HG02623 (cell line): Measurements from ENCODE around the gene ZNF664.
"Not testable (repeated sequence)": the region's sequence is repeated elsewhere in the genome, so short reads cannot be mapped to it uniquely, and the experiment has no call there.

Experiments used
- ATAC-seq: cut with Tn5 transposase; IDR thresholded peaks from one replicate; pipeline ENCODE4 v1.9.1; 2021; ENCODE audit warnings: moderate library complexity; ENCODE audit not compliant: unreplicated experiment

Gene ZNF664

DNA sequence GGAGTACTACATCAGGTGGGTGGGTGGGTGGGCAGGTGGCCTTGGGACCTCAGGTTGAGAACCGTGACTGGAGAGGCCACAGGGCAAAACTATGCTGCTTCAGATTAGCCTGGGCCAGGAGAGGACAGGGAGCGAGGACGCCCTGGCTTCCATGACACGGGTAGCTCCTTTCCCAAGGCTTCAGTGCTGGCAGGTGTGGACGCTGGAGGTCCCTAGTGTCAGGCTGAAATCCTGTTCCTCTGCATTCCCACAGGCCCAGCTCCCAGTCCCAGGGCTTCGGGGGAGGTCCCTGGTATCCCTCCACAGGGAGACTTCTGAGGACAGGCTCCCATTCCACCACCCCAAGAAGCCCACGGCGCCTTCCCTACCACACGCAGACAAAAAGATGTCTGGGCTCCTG is 32.0 kb upstream of the ZNF664 start:
- ATAC-seq = no peak

DNA sequence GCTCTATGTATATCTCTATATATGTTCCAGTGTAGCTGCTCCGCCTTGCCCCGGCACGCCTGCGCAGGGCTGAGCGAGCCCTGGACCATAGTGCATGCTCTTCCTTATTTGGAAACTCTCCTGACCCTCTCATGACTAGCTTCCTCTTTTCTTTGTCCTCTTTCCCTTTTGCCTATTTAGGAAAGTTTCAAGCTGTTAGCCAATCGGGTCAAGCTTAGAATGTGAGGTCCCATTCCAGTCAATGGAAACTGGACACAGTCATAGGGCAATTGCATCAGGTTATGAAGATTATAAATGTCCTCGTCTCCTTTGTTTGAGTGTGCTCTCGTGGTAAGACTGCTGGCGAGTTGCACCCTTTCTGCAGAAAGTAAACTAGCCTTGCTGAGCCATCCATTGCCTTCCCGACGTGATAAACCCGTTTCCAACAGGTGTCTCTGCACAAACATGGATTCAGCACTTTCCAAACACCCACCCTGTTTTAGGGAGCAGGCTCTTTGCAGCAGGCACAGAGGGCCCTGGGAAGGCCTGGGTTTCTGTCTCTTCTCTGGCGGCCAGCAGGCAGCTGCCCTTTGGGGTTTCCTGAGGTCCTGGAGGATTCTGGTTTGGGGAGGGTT is 31.3 kb upstream of the ZNF664 start:
- no peak for ATAC-seq

GRCh38 chr12:123942238-123942653 is 30.8 kb upstream of the ZNF664 start:
- ATAC-seq = no peak

DNA sequence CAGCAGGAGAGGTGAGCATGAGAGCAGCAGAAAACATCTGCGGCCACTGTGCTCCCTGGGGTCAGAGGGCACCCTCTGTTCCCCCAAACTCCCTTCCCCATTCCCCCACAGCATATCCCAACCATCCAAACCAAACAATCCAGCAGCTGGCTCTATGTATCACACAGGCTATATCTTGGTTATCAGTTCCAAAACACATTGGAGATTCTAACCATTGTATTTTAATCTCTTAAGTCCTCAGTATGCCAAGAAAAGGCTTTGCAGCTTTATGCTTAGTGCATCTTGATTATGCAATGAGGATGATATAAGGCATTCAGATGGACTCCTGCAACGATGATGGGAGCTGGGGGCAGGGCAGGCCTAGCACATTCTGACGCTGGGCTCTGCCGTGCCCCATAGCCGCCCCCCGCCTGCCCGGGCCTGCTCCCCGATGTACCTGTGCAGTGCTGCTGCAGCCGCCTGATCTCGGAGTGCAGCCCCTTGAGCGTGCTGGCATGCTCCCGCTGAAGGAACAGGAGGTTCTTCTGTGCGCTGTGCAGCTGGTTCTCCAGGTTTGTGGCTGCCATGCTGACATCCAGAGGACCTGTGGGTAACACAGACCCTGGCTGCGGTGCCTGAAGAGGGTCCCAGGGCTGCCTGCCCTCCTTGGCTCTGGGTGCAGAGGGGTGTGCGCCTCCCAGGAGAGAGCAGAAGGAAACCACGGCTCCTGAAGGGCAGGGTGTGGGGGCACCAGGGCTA is 29.9 kb upstream of the ZNF664 start:
- no peak for ATAC-seq

GRCh38 chr12:123943816-123944215 is 29.2 kb upstream of the ZNF664 start:
- ATAC-seq = no peak

GRCh38 chr12:123944696-123945095 is 28.3 kb upstream of the ZNF664 start:
- ATAC-seq = no peak

DNA sequence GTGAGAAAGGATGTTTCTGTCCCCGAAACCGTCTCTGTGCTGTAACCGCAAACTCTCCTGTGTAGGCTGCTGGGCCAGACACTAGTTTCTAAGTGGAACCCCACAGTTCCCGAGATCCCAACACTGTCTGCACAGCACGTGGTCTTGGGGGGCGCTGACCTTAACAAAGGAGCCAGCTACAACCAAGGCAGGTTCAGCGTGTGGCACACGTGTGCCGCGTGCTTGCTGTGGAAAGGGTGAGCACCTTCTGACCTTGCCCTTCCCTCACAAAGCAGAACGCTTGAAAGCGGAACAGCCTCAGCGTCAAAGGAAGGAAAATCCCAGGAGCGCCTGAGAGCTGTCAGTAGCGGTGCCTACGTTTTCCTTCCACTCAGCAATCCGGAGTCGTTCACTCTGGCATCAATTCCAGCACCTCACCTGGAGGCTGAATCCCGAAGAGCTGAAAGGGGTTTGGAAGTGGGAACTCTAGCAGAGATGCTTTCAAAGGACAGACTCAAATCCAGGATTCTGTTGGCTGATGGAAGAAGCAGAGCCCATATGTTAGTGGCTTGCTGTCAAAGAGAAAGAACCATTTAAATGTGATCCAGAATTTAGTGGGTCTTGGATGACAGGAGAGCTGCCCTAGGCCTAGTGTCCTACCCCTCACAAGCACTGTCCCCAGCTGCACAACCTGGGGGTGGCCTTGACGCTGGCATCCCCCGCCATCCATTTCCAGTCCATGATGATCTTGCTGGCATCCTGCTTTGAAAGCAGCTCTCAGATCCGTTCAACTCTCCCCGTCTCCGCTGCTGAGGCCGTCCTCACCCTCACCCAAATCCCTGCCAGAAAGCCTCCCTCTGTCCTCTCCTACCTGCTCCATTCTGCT is 27.5 kb upstream of the ZNF664 start:
- ATAC-seq = no peak

GRCh38 chr12:123946152-123946515 is 26.9 kb upstream of the ZNF664 start:
- ATAC-seq = no peak

DNA sequence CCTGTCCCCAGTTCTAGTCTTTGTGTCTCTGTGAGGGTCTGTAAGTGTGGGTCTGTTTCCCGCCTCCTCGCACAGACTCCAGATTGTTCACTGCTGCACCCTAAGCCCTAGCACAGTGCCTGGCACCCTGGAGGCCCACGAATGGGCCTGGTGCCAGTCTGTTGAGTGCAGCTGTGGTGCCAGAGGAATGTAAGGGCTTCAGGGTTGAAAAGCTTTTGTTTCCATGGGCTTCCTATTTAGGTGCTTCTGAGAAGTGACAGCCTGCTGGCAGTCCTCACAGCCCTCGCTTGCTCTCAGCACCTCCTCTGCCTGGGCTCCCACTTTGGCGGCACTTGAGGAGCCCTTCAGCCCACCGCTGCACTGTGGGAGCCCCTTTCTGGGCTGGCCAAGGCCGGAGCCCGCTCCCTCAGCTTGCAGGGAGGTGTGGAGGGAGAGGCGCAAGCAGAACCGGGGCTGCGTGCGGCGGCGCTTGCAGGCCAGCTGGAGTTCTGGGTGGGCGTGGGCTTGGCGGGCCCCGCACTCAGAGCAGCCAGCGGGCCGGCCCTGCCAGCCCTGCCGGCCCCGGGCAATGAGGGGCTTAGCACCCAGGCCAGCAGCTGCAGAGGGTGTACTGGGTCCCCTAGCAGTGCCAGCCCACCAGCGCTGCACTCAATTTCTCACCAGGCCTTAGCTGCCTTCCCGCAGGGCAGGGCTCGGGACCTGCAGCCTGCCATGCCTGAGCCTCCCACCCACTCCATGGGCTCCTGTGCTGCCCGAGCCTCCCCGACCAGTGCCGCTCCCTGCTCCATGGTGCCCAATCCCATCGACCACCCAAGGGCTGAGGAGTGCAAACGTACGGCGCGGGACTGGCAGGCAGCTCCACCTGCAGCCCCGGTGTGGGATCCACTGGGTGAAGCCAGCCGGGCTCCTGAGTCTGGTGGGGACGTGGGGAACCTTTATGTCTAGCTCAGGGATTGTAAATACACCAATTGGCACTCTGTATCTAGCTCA is 26.2 kb upstream of the ZNF664 start:
- ATAC-seq = not testable (repeated sequence)

DNA sequence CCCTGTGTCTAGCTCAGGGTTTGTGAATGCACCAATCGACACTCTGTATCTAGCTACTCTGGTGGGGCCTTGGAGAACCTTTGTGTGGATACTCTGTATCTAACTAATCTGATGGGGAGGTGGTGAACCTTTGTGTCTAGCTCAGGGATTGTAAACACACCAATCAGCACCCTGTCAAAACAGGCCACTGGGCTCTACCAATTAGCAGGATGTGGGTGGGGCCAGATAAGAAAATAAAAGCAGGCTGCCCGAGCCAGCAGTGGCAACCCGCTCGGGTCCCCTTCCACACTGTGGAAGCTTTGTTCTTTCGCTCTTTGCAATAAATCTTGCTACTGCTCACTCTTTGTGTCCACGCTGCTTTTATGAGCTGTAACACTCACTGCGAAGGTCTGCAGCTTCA is 25.5 kb upstream of the ZNF664 start:
- ATAC-seq = not testable (repeated sequence)

DNA sequence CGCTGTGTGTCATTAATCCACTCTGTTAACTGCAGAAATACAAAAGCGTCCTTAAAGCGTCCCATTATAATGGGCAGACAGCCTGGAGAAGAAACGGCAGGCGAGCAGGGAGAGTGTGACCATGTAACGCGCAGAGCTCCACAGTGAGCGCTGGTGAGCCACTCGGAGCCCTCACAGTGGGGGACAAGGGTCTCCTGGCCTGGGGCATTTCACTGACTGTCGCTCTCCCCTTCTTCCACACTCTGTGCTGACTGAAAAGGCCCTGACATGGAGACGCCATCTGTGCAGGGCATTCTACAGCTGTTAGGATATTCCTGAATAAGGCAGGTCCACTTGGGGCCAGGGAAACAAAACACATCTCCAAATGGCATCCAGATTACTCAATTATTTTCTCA is 24.6 kb upstream of the ZNF664 start:
- no peak for ATAC-seq

GRCh38 chr12:123948796-123949769 is 23.9 kb upstream of the ZNF664 start:
- ATAC-seq = no peak

- ATAC-seq = no peak
Measured at GRCh38 chr12:123949770-123950165, 23.2 kb upstream of the ZNF664 start.

GRCh38 chr12:123950476-123951349 is 22.3 kb upstream of the ZNF664 start:
- ATAC-seq = no peak

- no peak for ATAC-seq
Measured at GRCh38 chr12:123951467-123951866, 21.5 kb upstream of the ZNF664 start.

DNA sequence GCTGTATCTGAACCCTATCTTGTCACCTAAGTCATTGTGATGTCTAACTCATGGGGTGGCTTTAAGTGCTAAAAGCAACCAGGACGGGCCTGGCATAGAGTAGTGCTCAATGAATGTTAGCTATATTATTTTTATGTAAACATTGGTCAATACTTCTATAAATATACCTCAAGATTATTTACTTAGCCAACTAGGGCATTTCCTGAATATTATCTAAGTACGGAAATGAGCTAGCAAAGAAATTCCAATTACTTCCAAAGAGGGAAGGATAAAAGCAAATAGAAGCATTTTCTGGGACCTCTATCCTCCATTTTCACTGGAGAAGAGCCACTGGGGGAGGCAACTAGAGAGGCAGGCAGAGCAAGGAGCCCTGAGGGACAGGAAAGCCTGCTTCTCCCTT is 21.0 kb upstream of the ZNF664 start:
- ATAC-seq = no peak

- no peak for ATAC-seq
Measured at GRCh38 chr12:123954647-123955350, 18.2 kb upstream of the ZNF664 start.

- no peak for ATAC-seq
Measured at GRCh38 chr12:123956249-123956648, 16.8 kb upstream of the ZNF664 start.
